ENCODE results near the gene ANO1.

DNA sequence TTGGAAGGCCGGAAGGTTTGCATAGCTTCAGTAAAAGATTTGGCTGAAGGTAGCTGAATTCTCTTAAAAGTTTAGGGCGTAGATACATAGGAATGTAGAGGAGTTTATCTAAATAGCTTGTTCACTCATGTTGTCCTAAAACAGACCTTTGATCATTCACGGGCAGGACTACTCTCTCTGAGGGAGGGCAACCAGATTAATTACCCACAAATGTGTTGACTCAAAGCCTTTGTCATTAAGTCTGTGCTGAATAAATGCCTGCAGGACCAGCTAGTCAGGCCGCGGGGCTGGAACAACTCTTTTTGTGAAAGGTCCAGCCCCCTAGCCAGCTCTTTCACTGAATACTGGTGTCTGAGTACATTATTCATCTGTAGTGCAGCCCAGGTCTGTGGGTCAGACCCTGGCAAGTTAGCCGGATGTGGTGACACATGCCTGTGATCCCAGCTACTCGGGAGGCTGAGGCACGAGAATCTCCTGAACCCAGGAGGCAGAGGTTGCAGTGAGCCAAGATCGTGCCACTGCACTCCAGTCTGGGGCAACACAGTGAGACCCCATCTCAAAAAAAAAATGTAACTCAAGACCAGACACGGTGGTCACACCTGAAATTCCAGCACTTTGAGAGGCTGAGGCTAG lies 122.2 kb downstream of the ANO1 start:
- TF ChIP-seq CTCF (IDR thresholded peaks at IDR 0.05) (no peak), POLR2A (IDR thresholded peaks at IDR 0.05) (no peak)
